Mucosa of stomach (tissue), 1 donor: ENCODE results near the gene HOXD12.

Source experiments
- H3K27me3 ChIP-seq: one replicate; pipeline ENCODE4 v1.7.0; 2013; ENCODE audit warnings: mild to moderate bottlenecking, low read length; ENCODE audit not compliant: control insufficient read depth, insufficient read depth
- H3K36me3 ChIP-seq: one replicate; pipeline ENCODE4 v1.7.0; 2013; ENCODE audit warnings: low read length; ENCODE audit not compliant: control insufficient read depth, insufficient read depth
- H3K4me1 ChIP-seq: one replicate; pipeline ENCODE4 v1.7.0; 2013; ENCODE audit warnings: mild to moderate bottlenecking, low read length; ENCODE audit not compliant: control insufficient read depth, insufficient read depth
- H3K4me3 ChIP-seq: one replicate; pipeline ENCODE4 v1.7.0; 2013; ENCODE audit warnings: low read length
- H3K9ac ChIP-seq: one replicate; pipeline ENCODE4 v1.7.0; 2013; ENCODE audit warnings: mild to moderate bottlenecking, low read length, moderate library complexity
- H3K9me3 ChIP-seq: one replicate; pipeline ENCODE4 v1.7.0; 2013; ENCODE audit warnings: mild to moderate bottlenecking, low read length, moderate library complexity; ENCODE audit not compliant: control insufficient read depth
- donor health status: Pancreatic carcinoma.

Gene HOXD12

GRCh38 chr2:176090862-176091261 lies 8.7 kb upstream of the HOXD12 start:
- Histone ChIP-seq H3K4me3 (no peak overlapping the region), H3K4me1 (peaks cover 21% of the 10 kb centered on the region), H3K27me3 (peaks cover 98% of the 10 kb centered on the region), H3K9ac (no peak overlapping the region), H3K36me3 (no peaks in the 10 kb centered on the region), H3K9me3 (no peaks in the 10 kb centered on the region)

GRCh38 chr2:176091329-176092258 lies 8.0 kb upstream of the HOXD12 start:
- Histone ChIP-seq H3K9ac (no peak overlapping the region), H3K27me3 (peaks cover 97% of the 10 kb centered on the region)

GRCh38 chr2:176092270-176093144 lies 7.1 kb upstream of the HOXD12 start, which contains the start of gene HOXD13:
Gene HOXD13, plus strand, starts transcription at chr2:176092721. Its CDS starts 170 bp downstream, at chr2:176092891.
- H3K9me3 ChIP-seq = no peaks in the 10 kb centered on the region
- H3K36me3 ChIP-seq = no peaks in the 10 kb centered on the region
- H3K4me1 ChIP-seq = peaks cover 23% of the 10 kb centered on the region
- no peak within 1 kb of the TSS for H3K4me3 ChIP-seq
- H3K27me3 ChIP-seq = peaks cover 97% of the 10 kb centered on the region
- no peak within 1 kb of the TSS for H3K9ac ChIP-seq

More at GRCh38 chr2:176091329-176092258, 8.0 kb upstream of the HOXD12 start:
- Histone ChIP-seq H3K9me3 (no peaks in the 10 kb centered on the region), H3K4me3 (no peak overlapping the region), H3K36me3 (no peaks in the 10 kb centered on the region), H3K4me1 (peaks cover 16% of the 10 kb centered on the region)

- H3K9ac ChIP-seq = no peak overlapping the region
- peaks cover 21% of the 10 kb centered on the region for H3K4me1 ChIP-seq
- H3K36me3 ChIP-seq = no peaks in the 10 kb centered on the region
- no peak overlapping the region for H3K4me3 ChIP-seq
- H3K9me3 ChIP-seq = no peaks in the 10 kb centered on the region
- peaks cover 97% of the 10 kb centered on the region for H3K27me3 ChIP-seq
Observed at GRCh38 chr2:176093145-176093897, 6.3 kb upstream of the HOXD12 start.

GRCh38 chr2:176093898-176094249 lies 5.7 kb upstream of the HOXD12 start:
- no peaks in the 10 kb centered on the region for H3K9me3 ChIP-seq
- peaks cover 97% of the 10 kb centered on the region for H3K27me3 ChIP-seq
- peaks cover 17% of the 10 kb centered on the region for H3K4me1 ChIP-seq
- no peaks in the 10 kb centered on the region for H3K36me3 ChIP-seq
- H3K9ac ChIP-seq = no peak overlapping the region
- no peak overlapping the region for H3K4me3 ChIP-seq

- H3K36me3 ChIP-seq = no peaks in the 10 kb centered on the region
- peaks cover 17% of the 10 kb centered on the region for H3K4me1 ChIP-seq
- H3K27me3 ChIP-seq = peaks cover 97% of the 10 kb centered on the region
Observed at GRCh38 chr2:176094349-176094748, 5.2 kb upstream of the HOXD12 start.

GRCh38 chr2:176095421-176095820 lies 4.2 kb upstream of the HOXD12 start:
- H3K9me3 ChIP-seq = no peaks in the 10 kb centered on the region
- H3K9ac ChIP-seq = no peak overlapping the region
- H3K4me3 ChIP-seq = no peak overlapping the region
- H3K27me3 ChIP-seq = peaks cover 97% of the 10 kb centered on the region
- no peaks in the 10 kb centered on the region for H3K36me3 ChIP-seq
- peaks cover 17% of the 10 kb centered on the region for H3K4me1 ChIP-seq

More at GRCh38 chr2:176094349-176094748, 5.2 kb upstream of the HOXD12 start:
- Histone ChIP-seq H3K4me3 (no peak overlapping the region), H3K9ac (no peak overlapping the region), H3K9me3 (no peaks in the 10 kb centered on the region)

GRCh38 chr2:176096243-176096985 lies 3.2 kb upstream of the HOXD12 start:
- Histone ChIP-seq H3K9ac (no peak overlapping the region), H3K4me3 (peak overlapping the region; percentile 1), H3K36me3 (no peaks in the 10 kb centered on the region), H3K9me3 (no peaks in the 10 kb centered on the region), H3K4me1 (peaks cover 17% of the 10 kb centered on the region), H3K27me3 (peaks cover 97% of the 10 kb centered on the region)

- H3K4me3 ChIP-seq = peak overlapping the region; percentile 1
- H3K36me3 ChIP-seq = no peaks in the 10 kb centered on the region
- H3K27me3 ChIP-seq = peaks cover 97% of the 10 kb centered on the region
- no peak overlapping the region for H3K9ac ChIP-seq
- H3K4me1 ChIP-seq = peaks cover 17% of the 10 kb centered on the region
- H3K9me3 ChIP-seq = no peaks in the 10 kb centered on the region
Observed at GRCh38 chr2:176096986-176097819, 2.4 kb upstream of the HOXD12 start.

GRCh38 chr2:176097820-176098365 lies 1.7 kb upstream of the HOXD12 start:
- H3K9ac ChIP-seq = no peak overlapping the region
- H3K27me3 ChIP-seq = peaks cover 99% of the 10 kb centered on the region
- no peaks in the 10 kb centered on the region for H3K9me3 ChIP-seq
- no peak overlapping the region for H3K4me3 ChIP-seq
- peaks cover 17% of the 10 kb centered on the region for H3K4me1 ChIP-seq
- no peaks in the 10 kb centered on the region for H3K36me3 ChIP-seq
